ENCODE data around the gene CPS1. TPM values are rescaled to one million over a fixed set of nuclear protein-coding genes. Genes with fewer than 3 reads are reported as not detected.

Gene CPS1
- 1 to 10 TPM; 2.9 to 4.9 TPM for total RNA-seq

DNA sequence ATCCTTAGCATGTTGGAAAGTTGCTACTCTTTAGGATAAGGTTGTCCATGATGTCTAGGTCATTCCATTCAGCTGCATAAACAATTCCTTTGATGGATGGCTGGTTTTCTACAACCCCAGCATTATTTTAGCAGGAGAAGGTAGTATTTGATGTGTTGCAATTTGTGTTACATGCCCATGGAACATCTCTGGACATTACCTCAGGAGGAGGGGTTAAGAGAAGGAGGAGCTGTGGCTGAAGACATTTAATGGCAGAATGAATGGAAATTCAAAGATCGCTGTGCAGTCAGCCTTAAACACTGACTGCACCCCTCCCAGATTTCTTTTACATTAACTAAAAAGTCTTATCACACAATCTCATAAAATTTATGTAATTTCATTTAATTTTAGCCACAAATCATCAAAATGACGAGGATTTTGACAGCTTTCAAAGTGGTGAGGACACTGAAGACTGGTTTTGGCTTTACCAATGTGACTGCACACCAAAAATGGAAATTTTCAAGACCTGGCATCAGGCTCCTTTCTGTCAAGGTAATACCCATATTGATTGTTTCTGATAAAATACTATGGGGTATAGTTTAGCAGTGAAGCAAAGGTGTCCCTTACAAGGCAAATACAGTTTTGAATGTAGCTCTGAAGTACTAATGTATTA is at the start of gene CPS1:
TSS of gene CPS1 (plus strand) at position 271 of the 652 bp plus-strand sequence. CDS start at position 406, 135 bp downstream.
- Histone ChIP-seq H3K4me1 (peaks cover 5% of the 10 kb centered on the region), H3K9me3 (no peaks in the 10 kb centered on the region), H3K4me3 (no peak within 1 kb of the TSS), H3K27me3 (no peaks in the 10 kb centered on the region), H3K36me3 (replicated peaks in 1 of 2; ENCODE audit: insufficient read depth in 1 of 2, low read depth in 2 of 2) (no peaks in the 10 kb centered on the region), H3K27ac (no peak within 1 kb of the TSS)
- WGBS, 2 donors = 83 to 94% methylated on average over 2 of the region's 2 CpGs
- TF ChIP-seq, protein P1, sequence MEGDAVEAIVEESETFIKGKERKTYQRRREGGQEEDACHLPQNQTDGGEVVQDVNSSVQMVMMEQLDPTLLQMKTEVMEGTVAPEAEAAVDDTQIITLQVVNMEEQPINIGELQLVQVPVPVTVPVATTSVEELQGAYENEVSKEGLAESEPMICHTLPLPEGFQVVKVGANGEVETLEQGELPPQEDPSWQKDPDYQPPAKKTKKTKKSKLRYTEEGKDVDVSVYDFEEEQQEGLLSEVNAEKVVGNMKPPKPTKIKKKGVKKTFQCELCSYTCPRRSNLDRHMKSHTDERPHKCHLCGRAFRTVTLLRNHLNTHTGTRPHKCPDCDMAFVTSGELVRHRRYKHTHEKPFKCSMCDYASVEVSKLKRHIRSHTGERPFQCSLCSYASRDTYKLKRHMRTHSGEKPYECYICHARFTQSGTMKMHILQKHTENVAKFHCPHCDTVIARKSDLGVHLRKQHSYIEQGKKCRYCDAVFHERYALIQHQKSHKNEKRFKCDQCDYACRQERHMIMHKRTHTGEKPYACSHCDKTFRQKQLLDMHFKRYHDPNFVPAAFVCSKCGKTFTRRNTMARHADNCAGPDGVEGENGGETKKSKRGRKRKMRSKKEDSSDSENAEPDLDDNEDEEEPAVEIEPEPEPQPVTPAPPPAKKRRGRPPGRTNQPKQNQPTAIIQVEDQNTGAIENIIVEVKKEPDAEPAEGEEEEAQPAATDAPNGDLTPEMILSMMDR (IDR thresholded peaks at IDR 0.05) = no peak
- no peak for TF ChIP-seq POLR2A (IDR thresholded peaks at IDR 0.05)
- no peak for ATAC-seq
- no peak for DNase-seq
- intact Hi-C loops (cut with DNase I) = no loop called here

DNA sequence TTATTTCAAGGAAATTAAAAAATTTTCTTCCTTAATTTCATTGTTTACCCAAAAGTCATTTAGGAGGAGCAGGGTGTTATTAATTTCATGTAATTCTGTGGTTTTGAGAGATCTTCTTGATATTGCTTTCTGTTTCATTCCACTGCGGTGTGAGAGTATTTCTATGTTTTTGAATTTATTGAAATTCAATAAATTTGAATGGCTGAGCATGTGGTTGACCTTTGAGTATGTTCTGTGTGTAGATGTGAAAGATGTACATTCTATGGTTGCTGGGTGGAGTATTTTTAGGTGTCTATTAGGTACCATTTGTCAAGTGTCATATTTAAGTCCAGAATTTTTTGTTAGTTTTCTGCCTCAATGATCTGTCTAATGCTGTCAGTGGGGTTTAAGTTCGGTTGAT is 40.5 kb upstream of the CPS1 start:
- WGBS, 2 donors = 24 to 59% methylated on average over 2 of the region's 2 CpGs

DNA sequence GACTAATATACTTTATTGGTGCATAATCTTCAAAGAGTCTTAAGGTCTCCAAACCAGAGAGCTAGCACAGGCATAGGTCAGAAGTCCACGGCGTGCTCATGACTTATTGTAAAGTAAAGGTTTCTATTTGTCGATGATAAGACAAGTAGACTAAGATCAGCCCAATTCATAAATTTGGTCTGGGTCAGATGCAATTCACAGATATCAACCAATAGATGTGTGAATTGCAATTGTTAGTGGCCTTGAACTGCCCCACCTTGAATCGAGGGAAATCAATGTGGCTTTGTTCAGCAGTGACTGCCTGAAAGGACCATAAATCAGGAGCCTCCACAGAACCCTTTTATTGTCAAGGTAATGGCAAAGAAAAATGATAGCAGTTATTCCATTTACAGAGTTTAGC is 39.1 kb upstream of the CPS1 start:
- DNase-seq (no peak), ATAC-seq (no peak)
- Histone ChIP-seq H3K27me3 (no peaks in the 10 kb centered on the region), H3K9me3 (no peaks in the 10 kb centered on the region), H3K4me1 (no peaks in the 10 kb centered on the region), H3K36me3 (replicated peaks in 1 of 2; ENCODE audit: insufficient read depth in 1 of 2, low read depth in 2 of 2) (no peaks in the 10 kb centered on the region), H3K4me3 (no peak overlapping the region), H3K27ac (no peak overlapping the region)
- TF ChIP-seq POLR2A (IDR thresholded peaks at IDR 0.05) = no peak
- TF ChIP-seq, protein P1 (IDR thresholded peaks at IDR 0.05) = no peak
- intact Hi-C loops (cut with DNase I) = no loop called here
- WGBS, 2 donors = 37 to 38% methylated on average over 4 of the region's 4 CpGs

More for the DNA sequence above, 40.5 kb upstream of the CPS1 start:
- no peak overlapping the region for H3K27ac ChIP-seq
- TF ChIP-seq POLR2A (IDR thresholded peaks at IDR 0.05) = no peak
- TF ChIP-seq, protein P1 (IDR thresholded peaks at IDR 0.05) = no peak
- no peak for DNase-seq
- H3K9me3 ChIP-seq = no peaks in the 10 kb centered on the region
- H3K27me3 ChIP-seq = no peaks in the 10 kb centered on the region
- H3K4me1 ChIP-seq = no peaks in the 10 kb centered on the region
- ATAC-seq = no peak
- intact Hi-C loops (cut with DNase I) = no loop called here
- H3K36me3 ChIP-seq (replicated peaks in 1 of 2; ENCODE audit: insufficient read depth in 1 of 2, low read depth in 2 of 2) = no peaks in the 10 kb centered on the region
- H3K4me3 ChIP-seq = no peak overlapping the region

DNA sequence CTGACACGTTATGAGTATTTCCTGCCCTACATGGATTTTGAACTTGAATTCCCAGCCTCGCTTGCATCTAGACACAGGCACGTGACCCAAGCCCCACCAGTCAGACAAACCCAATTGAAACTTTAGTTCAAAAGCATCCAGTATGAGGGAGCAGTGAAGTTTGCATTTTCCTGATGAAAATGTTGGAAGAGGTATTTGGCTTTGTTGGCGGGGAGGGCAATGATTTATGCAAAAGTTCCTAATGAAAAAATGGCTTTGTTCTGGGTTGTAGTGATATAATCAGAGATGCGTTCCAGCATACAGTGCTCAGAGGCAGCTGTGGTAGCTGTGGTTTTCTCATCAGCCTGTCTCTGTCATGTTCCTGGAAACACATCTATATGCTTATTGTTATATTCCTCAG is 36.8 kb upstream of the CPS1 start:
- no peak overlapping the region for H3K27ac ChIP-seq
- H3K4me1 ChIP-seq = no peaks in the 10 kb centered on the region
- DNase-seq (no peak), ATAC-seq (no peak)
- H3K4me3 ChIP-seq = no peak overlapping the region
- no peaks in the 10 kb centered on the region for H3K27me3 ChIP-seq
- H3K9me3 ChIP-seq = no peaks in the 10 kb centered on the region
- TF ChIP-seq, protein P1 (IDR thresholded peaks at IDR 0.05) = no peak
- WGBS, 2 donors = 81 to 82% methylated on average over 5 of the region's 5 CpGs
- no peaks in the 10 kb centered on the region for H3K36me3 ChIP-seq (replicated peaks in 1 of 2; ENCODE audit: insufficient read depth in 1 of 2, low read depth in 2 of 2)
- intact Hi-C loops (cut with DNase I) = no loop called here

DNA sequence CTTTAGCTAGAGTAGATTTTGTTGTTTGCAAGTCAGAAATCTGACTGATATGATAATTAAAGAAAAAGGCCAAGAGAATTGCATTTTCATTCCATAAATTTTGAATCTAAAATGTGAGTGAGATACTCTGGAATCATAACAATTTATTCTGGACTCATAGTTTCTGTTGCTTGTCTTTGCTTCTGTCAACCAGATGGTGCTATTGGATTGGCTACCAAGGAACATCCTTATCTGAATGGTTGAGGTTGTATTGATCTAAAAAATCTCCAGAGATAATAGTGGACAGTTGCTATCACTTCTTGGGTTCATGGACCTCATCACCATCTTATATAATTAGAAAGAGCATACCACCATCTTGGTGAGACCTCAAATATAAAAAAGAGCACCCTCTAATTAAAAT is 34.0 kb upstream of the CPS1 start:
- Histone ChIP-seq H3K4me1 (no peaks in the 10 kb centered on the region), H3K9me3 (no peaks in the 10 kb centered on the region), H3K36me3 (replicated peaks in 1 of 2; ENCODE audit: insufficient read depth in 1 of 2, low read depth in 2 of 2) (no peaks in the 10 kb centered on the region), H3K27ac (no peak overlapping the region), H3K27me3 (no peaks in the 10 kb centered on the region), H3K4me3 (no peak overlapping the region)
- no peak for ATAC-seq
- TF ChIP-seq, protein P1 (IDR thresholded peaks at IDR 0.05) = no peak
- no peak for TF ChIP-seq POLR2A (IDR thresholded peaks at IDR 0.05)
- no peak for DNase-seq
- intact Hi-C loops (cut with DNase I) = no loop called here
